Spleen (tissue), 11 donors: ENCODE results near the gene DDB1. TPM values are rescaled to one million over a fixed set of nuclear protein-coding genes. Genes with fewer than 3 reads are reported as not detected.
A peak's percentile ranks its signal among the peaks of the same experiment; 100 is the strongest.

Source experiments
- DNase-seq: peaks from one replicate; pipeline ENCODE4 v3.0.0-alpha.2; 2020
- H3K27ac ChIP-seq, 8 donors: fragments of 200-600 bp; sonication (generic) in 7 of 8; 1 replicate in 4 of 8; 2 replicates in 4 of 8; pipeline versions ENCODE4 v1.5.0 to v1.8.0; 2016 to 2021; ENCODE audit warnings: inconsistent platforms in 4 of 8, mild to moderate bottlenecking in 4 of 8, moderate library complexity in 1 of 8
- H3K27me3 ChIP-seq, 7 donors: fragments of 200-600 bp; sonication (generic) in 6 of 7; replicated peaks in 1 of 7; 1 replicate in 4 of 7; 2 replicates in 3 of 7; pipeline versions ENCODE4 v1.5.0 to v1.8.0; 2016 to 2021; ENCODE audit warnings: inconsistent platforms in 3 of 7, mild to moderate bottlenecking in 1 of 7
- H3K36me3 ChIP-seq, 6 donors: fragments of 200-600 bp; sonication (generic) in 5 of 6; 1 replicate in 4 of 6; 2 replicates in 2 of 6; pipeline versions ENCODE4 v1.5.0 to v1.8.0; 2016 to 2021; ENCODE audit warnings: inconsistent platforms in 2 of 6
- H3K4me1 ChIP-seq, 6 donors: fragments of 200-600 bp; sonication (generic) in 5 of 6; 1 replicate in 3 of 6; 2 replicates in 3 of 6; pipeline versions ENCODE4 v1.5.0 to v1.8.0; 2016 to 2021; ENCODE audit warnings: inconsistent platforms in 3 of 6
- H3K4me3 ChIP-seq, 8 donors: fragments of 200-600 bp; sonication (generic) in 7 of 8; 1 replicate in 4 of 8; 2 replicates in 4 of 8; pipeline versions ENCODE4 v1.5.0 to v1.8.0; 2016 to 2021; ENCODE audit warnings: inconsistent platforms in 4 of 8, mild to moderate bottlenecking in 4 of 8, moderate library complexity in 2 of 8
- H3K9me3 ChIP-seq, 8 donors: fragments of 200-600 bp; sonication (generic) in 7 of 8; 1 replicate in 4 of 8; 2 replicates in 4 of 8; pipeline versions ENCODE4 v1.5.0 to v1.8.0; 2016 to 2021; ENCODE audit warnings: inconsistent platforms in 4 of 8
- POLR2A ChIP-seq, 3 donors: fragments of 450-650 bp; IDR thresholded peaks; one replicate each; pipeline ENCODE4 v1.5.1; 2017; ENCODE audit warnings: antibody characterized with exemption in 3 of 3, mild to moderate bottlenecking in 1 of 3
- POLR2AphosphoS5 ChIP-seq, 3 donors: sonication (generic); formaldehyde crosslinking; IDR thresholded peaks; one replicate each; pipeline ENCODE4 v1.5.1; 2017; ENCODE audit warnings: antibody characterized with exemption in 3 of 3
- WGBS, 5 donors: extraction: QIAGEN DNeasy Blood & Tissue Kit in 3 of 5; methylation state at CpG; one replicate each; pipeline versions ENCODE4 v1.1.5 to v1.1.7; 2013 to 2018; 5-methylcytosine and 5-hydroxymethylcytosine counted together
- intact Hi-C: fragments of 100-400 bp; cut with DNase I; formaldehyde crosslinking; loops from one replicate; pipeline ENCODE4 v1.15.0; 2023; ENCODE audit warnings: low total_unique reads
- polyA plus RNA-seq, 3 donors: library from polyadenylated mRNA; stranded (reverse); fragments of 200-250 nt; gene quantifications; one replicate each; pipeline ENCODE4 v1.2.1, GENCODE V29; 2013
- total RNA-seq, 7 donors: library from RNA; depleted of rRNA in 3 of 7; stranded (reverse); fragments of >200 nt in 3 of 7; fragmentation: NEBNext Ultra II Directional in 4 of 7; extraction: Animal tissue kit (Norgen Biotek cat#: 25700) in 4 of 7; gene quantifications; one replicate each; pipeline versions ENCODE4 v1.1.0 to v1.2.1, GENCODE V29; 2016 to 2021
- TF ChIP-seq, protein P1 (sequence below), 11 experiments: fragments of 200-600 bp in 7 of 11; fragments of 450-650 bp in 4 of 11; sonication (generic) in 4 of 11; IDR thresholded peaks in 8 of 11; conservative IDR thresholded peaks in 3 of 11; 1 replicate in 7 of 11; 2 replicates in 4 of 11; pipeline versions ENCODE4 v1.4.0 to v1.8.0; 2016 to 2021; ENCODE audit warnings: antibody characterized with exemption in 11 of 11, inconsistent platforms in 4 of 11, mild to moderate bottlenecking in 1 of 11
- donor health status: healthy with polysubstance abuse.
- donor health status: DM: no; HTN: no; CAD: no; lungs with moderate emphysema.
- donor health status: DM: no; HTN: no; CAD: no.
- donor health status: Bipolar disorder and iron deficiency.
- donor health status: healthy.
- donor health status: DM: no; HTN: no; CAD: no.
- donor health status: DM: yes; HTN: yes; CAD: no.

Gene DDB1
- total and polyA plus RNA-seq, 10 donors = 68.7 to 157 (median 133) TPM

- Histone ChIP-seq H3K27me3 (no peaks in the 10 kb centered on the region), H3K9me3 (no peaks in the 10 kb centered on the region), H3K4me1 (peaks cover 41 to 75% (median 67%) of the 10 kb centered on the region in 6 donors), H3K4me3 (peak overlapping the region; percentile 59 to 93 (median 79)), H3K36me3 (peaks cover 0 to 33% (median 27%) of the 10 kb centered on the region in 6 donors), H3K27ac (peak overlapping the region; percentile 98 to 100 (median 99))
- TF ChIP-seq POLR2A (IDR thresholded peaks at IDR 0.05) = no peak
- TF ChIP-seq POLR2AphosphoS5 (IDR thresholded peaks at IDR 0.05) = no peak
- TF ChIP-seq, protein P1, sequence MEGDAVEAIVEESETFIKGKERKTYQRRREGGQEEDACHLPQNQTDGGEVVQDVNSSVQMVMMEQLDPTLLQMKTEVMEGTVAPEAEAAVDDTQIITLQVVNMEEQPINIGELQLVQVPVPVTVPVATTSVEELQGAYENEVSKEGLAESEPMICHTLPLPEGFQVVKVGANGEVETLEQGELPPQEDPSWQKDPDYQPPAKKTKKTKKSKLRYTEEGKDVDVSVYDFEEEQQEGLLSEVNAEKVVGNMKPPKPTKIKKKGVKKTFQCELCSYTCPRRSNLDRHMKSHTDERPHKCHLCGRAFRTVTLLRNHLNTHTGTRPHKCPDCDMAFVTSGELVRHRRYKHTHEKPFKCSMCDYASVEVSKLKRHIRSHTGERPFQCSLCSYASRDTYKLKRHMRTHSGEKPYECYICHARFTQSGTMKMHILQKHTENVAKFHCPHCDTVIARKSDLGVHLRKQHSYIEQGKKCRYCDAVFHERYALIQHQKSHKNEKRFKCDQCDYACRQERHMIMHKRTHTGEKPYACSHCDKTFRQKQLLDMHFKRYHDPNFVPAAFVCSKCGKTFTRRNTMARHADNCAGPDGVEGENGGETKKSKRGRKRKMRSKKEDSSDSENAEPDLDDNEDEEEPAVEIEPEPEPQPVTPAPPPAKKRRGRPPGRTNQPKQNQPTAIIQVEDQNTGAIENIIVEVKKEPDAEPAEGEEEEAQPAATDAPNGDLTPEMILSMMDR (IDR thresholded peaks at IDR 0.05 in 8 of 11, conservative IDR thresholded peaks at IDR 0.05 in 3 of 11) = no peak
- intact Hi-C loops = no loop called here
- 4 to 5% (median 4%) methylated on average over 20 to 22 of the region's 22 CpGs for WGBS, 5 donors
- no peak for DNase-seq
These were observed 28.4 kb upstream of the DDB1 start for GRCh38 chr11:61361237-61361740.

DNA sequence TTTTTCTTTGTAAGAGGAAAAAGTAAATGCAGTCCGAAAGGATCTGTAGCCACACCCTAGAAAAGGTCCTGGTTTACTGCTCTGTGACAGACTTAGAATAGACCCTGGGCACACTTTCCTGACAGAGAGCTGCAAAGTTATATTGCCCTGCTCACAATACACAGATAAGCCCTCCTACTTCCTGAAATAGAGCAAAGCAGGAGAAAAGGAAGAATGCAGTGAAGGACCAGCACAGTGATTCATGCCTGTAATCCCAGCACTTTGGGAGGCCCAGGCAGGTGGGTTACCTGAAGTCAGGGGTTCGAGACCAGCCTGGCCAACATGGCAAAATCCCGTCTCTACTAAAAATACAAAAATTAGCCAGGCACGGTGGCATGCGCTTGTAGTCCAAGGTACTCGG is 26.6 kb upstream of the DDB1 start:
- WGBS, 5 donors = 62 to 76% (median 68%) methylated on average over 6 of the region's 6 CpGs
- no peak for DNase-seq
- peaks cover 41 to 92% (median 81%) of the 10 kb centered on the region in 6 donors for H3K4me1 ChIP-seq
- no peaks in the 10 kb centered on the region for H3K27me3 ChIP-seq
- intact Hi-C loops = no loop called here
- no peak for TF ChIP-seq POLR2AphosphoS5 (IDR thresholded peaks at IDR 0.05)
- TF ChIP-seq POLR2A (IDR thresholded peaks at IDR 0.05) = no peak
- TF ChIP-seq, protein P1 (IDR thresholded peaks at IDR 0.05 in 8 of 11, conservative IDR thresholded peaks at IDR 0.05 in 3 of 11) = no peak
- peaks cover 0 to 31% (median 12%) of the 10 kb centered on the region in 6 donors for H3K36me3 ChIP-seq
- H3K27ac ChIP-seq = peak overlapping the region in 6 of 8 donors; percentile 36 to 100 (median 99)
- peak overlapping the region in 4 of 8 donors; percentile 59 to 93 (median 77) for H3K4me3 ChIP-seq
- H3K9me3 ChIP-seq = no peaks in the 10 kb centered on the region

GRCh38 chr11:61358566-61358965 is 25.7 kb upstream of the DDB1 start:
- no peak for DNase-seq
- no peaks in the 10 kb centered on the region for H3K27me3 ChIP-seq
- peaks cover 0 to 31% (median 10%) of the 10 kb centered on the region in 6 donors for H3K36me3 ChIP-seq
- H3K9me3 ChIP-seq = no peaks in the 10 kb centered on the region
- H3K27ac ChIP-seq = peak overlapping the region; percentile 22 to 100 (median 98)
- H3K4me1 ChIP-seq = peaks cover 40 to 92% (median 85%) of the 10 kb centered on the region in 6 donors
- TF ChIP-seq POLR2A (IDR thresholded peaks at IDR 0.05) (no peak), POLR2AphosphoS5 (IDR thresholded peaks at IDR 0.05) (no peak)
- TF ChIP-seq, protein P1 (IDR thresholded peaks at IDR 0.05 in 8 of 11, conservative IDR thresholded peaks at IDR 0.05 in 3 of 11) = no peak
- peak overlapping the region in 1 of 8 donors; percentile 93 for H3K4me3 ChIP-seq
- intact Hi-C loops = no loop called here
- 88 to 95% (median 93%) methylated on average over 11 of the region's 11 CpGs for WGBS, 5 donors

DNA sequence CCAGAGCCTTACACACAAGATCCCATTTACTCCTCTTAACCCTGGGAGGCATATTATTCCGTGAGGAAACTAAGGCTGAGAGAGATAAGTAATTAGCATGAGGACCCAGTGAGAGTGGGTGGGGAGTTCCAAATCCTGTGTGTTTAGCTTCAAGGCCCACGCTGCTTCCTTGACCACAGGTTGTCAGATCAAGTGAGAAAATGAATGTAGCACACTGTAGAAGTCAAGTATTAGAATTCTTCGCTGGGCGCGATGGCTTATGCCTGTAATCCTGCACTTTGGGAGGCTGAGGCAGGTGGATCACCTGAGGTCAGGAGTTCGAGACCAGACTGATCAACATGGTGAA is 25.0 kb upstream of the DDB1 start:
- H3K4me3 ChIP-seq = peak overlapping the region in 1 of 8 donors; percentile 63
- WGBS, 5 donors = 66 to 81% (median 75%) methylated on average over 6 of the region's 6 CpGs
- H3K36me3 ChIP-seq = peaks cover 0 to 37% (median 17%) of the 10 kb centered on the region in 6 donors
- intact Hi-C loops = no loop called here
- TF ChIP-seq POLR2AphosphoS5 (IDR thresholded peaks at IDR 0.05) (no peak), POLR2A (IDR thresholded peaks at IDR 0.05) (no peak)
- TF ChIP-seq, protein P1 (IDR thresholded peaks at IDR 0.05 in 8 of 11, conservative IDR thresholded peaks at IDR 0.05 in 3 of 11) = no peak
- peaks cover 33 to 92% (median 84%) of the 10 kb centered on the region in 6 donors for H3K4me1 ChIP-seq
- H3K27me3 ChIP-seq = no peaks in the 10 kb centered on the region
- peak overlapping the region; percentile 63 to 100 (median 88) for H3K27ac ChIP-seq
- no peaks in the 10 kb centered on the region for H3K9me3 ChIP-seq
- no peak for DNase-seq
